Right hindlimb (tissue), 1 donor: Measurements from ENCODE around the gene KIAA0753.
"Not testable (repeated sequence)": the region's sequence is repeated elsewhere in the genome, so short reads cannot be mapped to it uniquely, and the experiment has no call there.

ENCODE experiments used
- DNase-seq: peaks from one replicate; pipeline ENCODE4 v3.0.0-alpha.2; 2018

Gene KIAA0753

GRCh38 chr17:6596081-6596480 is 44.4 kb downstream of the KIAA0753 start:
- no peak for DNase-seq

GRCh38 chr17:6593371-6593770 is 47.1 kb downstream of the KIAA0753 start:
- not testable (repeated sequence) for DNase-seq

GRCh38 chr17:6592173-6592572 is 48.3 kb downstream of the KIAA0753 start:
- DNase-seq: no peak

- no peak for DNase-seq
These were observed 48.8 kb downstream of the KIAA0753 start for GRCh38 chr17:6591599-6592158.

GRCh38 chr17:6589266-6589946 is 51.1 kb downstream of the KIAA0753 start:
- no peak for DNase-seq

- no peak for DNase-seq
These were observed 52.3 kb downstream of the KIAA0753 start for GRCh38 chr17:6588165-6588564.

GRCh38 chr17:6587310-6587709 is 53.2 kb downstream of the KIAA0753 start:
- DNase-seq: no peak

GRCh38 chr17:6583411-6583810 is 57.1 kb downstream of the KIAA0753 start:
- no peak for DNase-seq

- DNase-seq: no peak
These were observed 59.9 kb downstream of the KIAA0753 start for GRCh38 chr17:6580625-6581024.

GRCh38 chr17:6578491-6578890 is 62.0 kb downstream of the KIAA0753 start:
- DNase-seq: no peak

GRCh38 chr17:6577686-6578263 is 62.7 kb downstream of the KIAA0753 start:
- no peak for DNase-seq

GRCh38 chr17:6576038-6576785 is 64.3 kb downstream of the KIAA0753 start:
- DNase-seq: no peak

GRCh38 chr17:6575596-6575988 is 64.9 kb downstream of the KIAA0753 start:
- DNase-seq: no peak

GRCh38 chr17:6574687-6575595 is 65.6 kb downstream of the KIAA0753 start:
- peak; percentile 53 for DNase-seq

GRCh38 chr17:6573982-6574686 is 66.4 kb downstream of the KIAA0753 start:
- no peak for DNase-seq

- not testable (repeated sequence) for DNase-seq
These were observed 67.0 kb downstream of the KIAA0753 start for GRCh38 chr17:6573495-6573894.

- DNase-seq: no peak
These were observed 67.5 kb downstream of the KIAA0753 start for GRCh38 chr17:6572972-6573370.

GRCh38 chr17:6571452-6571781 is 69.1 kb downstream of the KIAA0753 start:
- no peak for DNase-seq

- no peak for DNase-seq
These were observed 69.6 kb downstream of the KIAA0753 start for GRCh38 chr17:6570731-6571451.

- DNase-seq: no peak
These were observed 70.9 kb downstream of the KIAA0753 start for GRCh38 chr17:6569370-6570285.
